Peyer's patch (tissue), 4 donors: ENCODE measurements around the gene HPCAL1. TPM values are rescaled to one million over a fixed set of nuclear protein-coding genes. Genes with fewer than 3 reads are reported as not detected.

Source experiments
- DNase-seq, 3 donors: peaks; one replicate each; pipeline ENCODE4 v3.0.0-alpha.2; 2017 to 2019
- H3K27ac ChIP-seq, 4 donors: fragments of 200-600 bp; sonication (generic); one replicate each; pipeline ENCODE4 v1.5.1; 2016 to 2019
- H3K27me3 ChIP-seq, 2 donors: fragments of 200-600 bp; sonication (generic); one replicate each; pipeline ENCODE4 v1.5.1; 2019
- H3K36me3 ChIP-seq, 3 donors: fragments of 200-600 bp; sonication (generic); one replicate each; pipeline ENCODE4 v1.5.1; 2016 to 2019
- H3K4me1 ChIP-seq, 4 donors: fragments of 200-600 bp; sonication (generic); one replicate each; pipeline ENCODE4 v1.5.1; 2016 to 2019
- H3K4me3 ChIP-seq, 4 donors: fragments of 200-600 bp; sonication (generic); 1 replicate in 3 of 4; 2 replicates in 1 of 4; pipeline ENCODE4 v1.5.1; 2016 to 2019; ENCODE audit warnings: mild to moderate bottlenecking in 1 of 4
- H3K9me3 ChIP-seq, 4 donors: fragments of 200-600 bp; sonication (generic); one replicate each; pipeline ENCODE4 v1.5.1; 2016 to 2019; ENCODE audit warnings: mild to moderate bottlenecking in 1 of 4
- CTCF ChIP-seq, 6 experiments: fragments of 450-650 bp in 4 of 6; fragments of 200-600 bp in 2 of 6; sonication (generic) in 1 of 6; IDR thresholded peaks; one replicate each; pipeline ENCODE4 v1.5.1; 2017 to 2019; ENCODE audit warnings: antibody characterized with exemption in 6 of 6, mild to moderate bottlenecking in 3 of 6, moderate library complexity in 1 of 6
- POLR2A ChIP-seq, 2 donors: fragments of 450-650 bp; IDR thresholded peaks; one replicate each; pipeline ENCODE4 v1.5.1; 2017; ENCODE audit warnings: antibody characterized with exemption in 2 of 2, mild to moderate bottlenecking in 2 of 2, moderate library complexity in 2 of 2
- total RNA-seq, 4 donors: library from RNA; depleted of rRNA; stranded (reverse); fragments of >200 nt; gene quantifications; one replicate each; pipeline ENCODE4 v1.1.0, GENCODE V29; 2016

Gene HPCAL1
- total RNA-seq, 4 donors from 2014 or later = 123 to 270 (median 156) TPM

GRCh38 chr2:10337449-10338269, 35.0 kb downstream of the HPCAL1 start:
- Histone ChIP-seq H3K4me3 (no peak overlapping the region), H3K9me3 (no peaks in the 10 kb centered on the region), H3K4me1 (peaks cover 0 to 7% (median 0%) of the 10 kb centered on the region in 4 donors), H3K36me3 (peaks cover 0 to 15% (median 0%) of the 10 kb centered on the region in 3 donors), H3K27ac (no peak overlapping the region), H3K27me3 (no peaks in the 10 kb centered on the region)
- TF ChIP-seq CTCF (IDR thresholded peaks at IDR 0.05) = no peak
- no peak for TF ChIP-seq POLR2A (IDR thresholded peaks at IDR 0.05)
- no peak for DNase-seq

GRCh38 chr2:10338270-10339188, 35.8 kb downstream of the HPCAL1 start:
- Histone ChIP-seq H3K27me3 (no peaks in the 10 kb centered on the region), H3K9me3 (no peaks in the 10 kb centered on the region), H3K27ac (no peak overlapping the region), H3K36me3 (peaks cover 0 to 15% (median 0%) of the 10 kb centered on the region in 3 donors), H3K4me1 (peaks cover 0 to 6% (median 0%) of the 10 kb centered on the region in 4 donors), H3K4me3 (no peak overlapping the region)
- DNase-seq = no peak
- TF ChIP-seq POLR2A (IDR thresholded peaks at IDR 0.05) (no peak), CTCF (IDR thresholded peaks at IDR 0.05) (no peak)

- H3K4me3 ChIP-seq = no peak overlapping the region
- H3K4me1 ChIP-seq = peaks cover 0 to 6% (median 0%) of the 10 kb centered on the region in 4 donors
- no peak for TF ChIP-seq POLR2A (IDR thresholded peaks at IDR 0.05)
- TF ChIP-seq CTCF (IDR thresholded peaks at IDR 0.05) = no peak
- no peak for DNase-seq
- H3K36me3 ChIP-seq = peaks cover 0 to 14% (median 0%) of the 10 kb centered on the region in 3 donors
- no peaks in the 10 kb centered on the region for H3K27me3 ChIP-seq
- H3K27ac ChIP-seq = no peak overlapping the region
- H3K9me3 ChIP-seq = no peaks in the 10 kb centered on the region
These were observed 37.2 kb downstream of the HPCAL1 start for GRCh38 chr2:10339647-10340592.

- H3K27me3 ChIP-seq = no peaks in the 10 kb centered on the region
- H3K36me3 ChIP-seq = peaks cover 0 to 10% (median 0%) of the 10 kb centered on the region in 3 donors
- H3K27ac ChIP-seq = no peak overlapping the region
- no peaks in the 10 kb centered on the region for H3K9me3 ChIP-seq
- H3K4me3 ChIP-seq = no peak overlapping the region
- TF ChIP-seq CTCF (IDR thresholded peaks at IDR 0.05) = no peak
- TF ChIP-seq POLR2A (IDR thresholded peaks at IDR 0.05) = no peak
- no peak for DNase-seq
- H3K4me1 ChIP-seq = peaks cover 0 to 13% (median 0%) of the 10 kb centered on the region in 4 donors
These were observed 37.9 kb downstream of the HPCAL1 start for GRCh38 chr2:10340593-10340975.

GRCh38 chr2:10341193-10341592, 38.5 kb downstream of the HPCAL1 start:
- H3K27ac ChIP-seq = no peak overlapping the region
- no peak for TF ChIP-seq POLR2A (IDR thresholded peaks at IDR 0.05)
- no peak for TF ChIP-seq CTCF (IDR thresholded peaks at IDR 0.05)
- no peaks in the 10 kb centered on the region for H3K27me3 ChIP-seq
- no peak overlapping the region for H3K4me3 ChIP-seq
- H3K9me3 ChIP-seq = no peaks in the 10 kb centered on the region
- peak in 1 of 3 donors; percentile 59 for DNase-seq
- H3K36me3 ChIP-seq = peaks cover 0 to 10% (median 0%) of the 10 kb centered on the region in 3 donors
- H3K4me1 ChIP-seq = peaks cover 0 to 19% (median 0%) of the 10 kb centered on the region in 4 donors
